ENCODE results near the gene CYLD. TPM values are rescaled to one million over a fixed set of nuclear protein-coding genes. Genes with fewer than 3 reads are reported as not detected.

CYLD gene
- total RNA-seq, 1 donor from 2014 or later: 30.7 TPM

DNA sequence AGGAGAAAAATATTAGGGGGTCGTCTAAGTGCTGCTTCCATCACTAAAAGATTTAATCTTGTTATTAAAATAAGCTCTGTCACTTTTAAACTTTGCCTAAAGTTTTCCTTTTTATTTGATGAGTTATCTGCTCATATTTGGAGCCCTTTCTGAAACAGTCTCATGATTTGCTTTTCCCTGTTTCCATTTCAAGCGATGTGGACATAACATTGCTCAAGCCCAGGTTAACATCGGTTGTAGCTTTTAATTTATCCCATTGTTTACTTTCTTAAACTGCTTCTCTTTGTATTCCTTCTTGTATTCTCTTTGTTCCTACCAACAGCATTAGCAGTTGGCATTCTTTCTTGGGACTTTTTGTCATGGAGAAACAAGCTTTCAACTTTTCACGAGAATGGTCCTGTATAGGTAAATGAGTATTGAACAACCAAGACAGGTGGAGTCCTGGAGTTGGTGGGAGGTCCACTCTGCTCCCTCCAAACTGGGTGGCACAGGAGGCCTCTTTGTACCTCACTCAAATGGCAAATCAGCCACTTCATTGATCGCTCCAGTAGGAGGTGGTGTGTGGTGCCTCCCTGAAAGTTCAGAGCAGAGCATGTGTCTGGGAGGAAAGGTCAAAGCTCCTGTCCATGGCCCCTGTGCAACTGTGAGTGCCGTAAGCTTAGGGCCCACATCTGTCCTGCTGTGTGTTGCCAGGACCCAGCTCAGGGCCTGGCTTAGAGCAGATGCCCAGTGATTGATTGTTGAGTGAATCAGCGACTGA, 107.0 kb downstream of the CYLD start:
- Mint-ChIP-seq H3K4me1 (ENCODE audit: unreplicated experiment) (no peaks in the 10 kb centered on the region), H3K4me3 (ENCODE audit: unreplicated experiment) (no peak overlapping the region), H3K36me3 (ENCODE audit: low read depth, unreplicated experiment) (no peaks in the 10 kb centered on the region), H3K27me3 (ENCODE audit: unreplicated experiment) (no peaks in the 10 kb centered on the region), H3K27ac (ENCODE audit: unreplicated experiment) (no peak overlapping the region), H3K9me3 (ENCODE audit: unreplicated experiment) (no peaks in the 10 kb centered on the region)
- TF ChIP-seq, protein P1, sequence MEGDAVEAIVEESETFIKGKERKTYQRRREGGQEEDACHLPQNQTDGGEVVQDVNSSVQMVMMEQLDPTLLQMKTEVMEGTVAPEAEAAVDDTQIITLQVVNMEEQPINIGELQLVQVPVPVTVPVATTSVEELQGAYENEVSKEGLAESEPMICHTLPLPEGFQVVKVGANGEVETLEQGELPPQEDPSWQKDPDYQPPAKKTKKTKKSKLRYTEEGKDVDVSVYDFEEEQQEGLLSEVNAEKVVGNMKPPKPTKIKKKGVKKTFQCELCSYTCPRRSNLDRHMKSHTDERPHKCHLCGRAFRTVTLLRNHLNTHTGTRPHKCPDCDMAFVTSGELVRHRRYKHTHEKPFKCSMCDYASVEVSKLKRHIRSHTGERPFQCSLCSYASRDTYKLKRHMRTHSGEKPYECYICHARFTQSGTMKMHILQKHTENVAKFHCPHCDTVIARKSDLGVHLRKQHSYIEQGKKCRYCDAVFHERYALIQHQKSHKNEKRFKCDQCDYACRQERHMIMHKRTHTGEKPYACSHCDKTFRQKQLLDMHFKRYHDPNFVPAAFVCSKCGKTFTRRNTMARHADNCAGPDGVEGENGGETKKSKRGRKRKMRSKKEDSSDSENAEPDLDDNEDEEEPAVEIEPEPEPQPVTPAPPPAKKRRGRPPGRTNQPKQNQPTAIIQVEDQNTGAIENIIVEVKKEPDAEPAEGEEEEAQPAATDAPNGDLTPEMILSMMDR (IDR thresholded peaks at IDR 0.05; ENCODE audit: unreplicated experiment): no peak
- DNase-seq (ENCODE audit: low spot score): no peak

Small RNA genes lying within 50 kb of the gene (microRNA-seq; reads per million reads assigned to microRNA genes)
- gene MIR3181 (ENCODE audit: unreplicated experiment): 9.5 reads per million, percentile 58 among the genes with 10 or more reads in this experiment

Other genes with a start within 250 kb of the CYLD start
- 2.4 TPM for gene NKD1, start 193.7 kb upstream of the CYLD start, total RNA-seq (ENCODE audit: unreplicated experiment)
- not detected for gene SNX20, start 60.8 kb upstream of the CYLD start, total RNA-seq (ENCODE audit: unreplicated experiment)
- gene NOD2, start 48.5 kb upstream of the CYLD start, total RNA-seq (ENCODE audit: unreplicated experiment): 0.51 TPM